K562 (cell line): ENCODE measurements around the gene KMT5B. TPM values are rescaled to one million over a fixed set of nuclear protein-coding genes. Genes with fewer than 3 reads are reported as not detected.

ENCODE experiments used
- ADNP ChIP-seq: fragments of 200-800 bp; sonication (Bioruptor generic); IDR thresholded peaks from 2 replicates; pipeline ENCODE4 v1.6.1; 2016; ENCODE audit warnings: missing genetic modification characterization, missing compliant biosample characterization
- ATF2 ChIP-seq: sonication (generic); formaldehyde crosslinking; IDR thresholded peaks from 2 replicates; pipeline ENCODE4 v1.8.1; 2022; ENCODE audit warnings: missing genetic modification reagents
- CEBPB ChIP-seq: fragments of 450-650 bp; IDR thresholded peaks from 2 replicates; pipeline ENCODE4 v1.6.1; 2016; ENCODE audit warnings: missing genetic modification characterization, missing compliant biosample characterization
- CGGBP1 ChIP-seq: fragments of 250-450 bp; sonication (Bioruptor Pico); IDR thresholded peaks from 2 replicates; pipeline ENCODE4 v1.9.0; 2021; ENCODE audit warnings: mild to moderate bottlenecking
- JUND ChIP-seq, 2 experiments: IDR thresholded peaks; 2 replicates in 1 of 2; 3 replicates in 1 of 2; pipeline ENCODE4 v1.6.1; 2011; ENCODE audit warnings: borderline replicate concordance in 2 of 2, low read depth in 2 of 2, low read length in 2 of 2, improper control_type of control experiment in 1 of 2, missing biosample characterization in 1 of 2, missing genetic modification characterization in 1 of 2, missing genetic modification reagents in 1 of 2
- NFIX ChIP-seq: fragments of 250-450 bp; sonication (Bioruptor Pico); IDR thresholded peaks from 2 replicates; pipeline ENCODE4 v1.4.0; 2020; ENCODE audit warnings: low read depth, mild to moderate bottlenecking, moderate library complexity
- POLR2G ChIP-seq: fragments of 200-400 bp; formaldehyde crosslinking; IDR thresholded peaks from 2 replicates; pipeline ENCODE4 v1.6.1; 2017; ENCODE audit warnings: low read depth, mild to moderate bottlenecking, antibody characterized with exemption, low read length, moderate library complexity
- SMAD3 ChIP-seq: fragments of 450-650 bp; formaldehyde crosslinking; conservative IDR thresholded peaks from 2 replicates; pipeline ENCODE4 v1.4.0; 2020; ENCODE audit warnings: mild to moderate bottlenecking
- SRF ChIP-seq, 2 experiments: fragments of 250-450, 450-650 bp in 1 of 2; sonication (Bioruptor Pico) in 1 of 2; sonication (generic) in 1 of 2; formaldehyde crosslinking; IDR thresholded peaks; 2 replicates each; pipeline versions ENCODE4 v1.5.0 to v1.5.1; 2020 to 2022; ENCODE audit warnings: mild to moderate bottlenecking in 1 of 2, missing genetic modification reagents in 1 of 2
- ZEB2 ChIP-seq: fragments of 450-650 bp; IDR thresholded peaks from 2 replicates; pipeline ENCODE4 v1.6.1; 2016
- ZNF696 ChIP-seq: fragments of 250-450 bp; sonication (Bioruptor Pico); conservative IDR thresholded peaks from 2 replicates; pipeline ENCODE4 v1.4.0; 2020; ENCODE audit warnings: mild to moderate bottlenecking, moderate library complexity
- ZNF780A ChIP-seq: fragments of 250-450 bp; sonication (Bioruptor Pico); IDR thresholded peaks from 2 replicates; pipeline ENCODE4 v1.5.0; 2021; ENCODE audit warnings: mild to moderate bottlenecking
- polyA plus RNA-seq, 8 experiments: library from polyadenylated mRNA; depleted of rRNA in 4 of 8; stranded (reverse) in 5 of 8; unstranded in 3 of 8; fragments of >200 nt; fragmentation: Nextera tagmentation in 2 of 8; fragmentation: Illumina TruSeq in 1 of 8; extraction: Ambion mirVana in 2 of 8; extraction: Trizol in 1 of 8; gene quantifications; 2 replicates each; pipeline versions ENCODE4 v1.2.1 to v1.2.3, GENCODE V29; 2011 to 2014; ENCODE audit warnings: inconsistent platforms in 1 of 8, missing spikeins in 1 of 8
- total RNA-seq, 7 experiments: library from RNA; depleted of rRNA in 6 of 7; stranded (reverse); fragments of >200 nt in 6 of 7; fragmentation: Illumina TruSeq in 2 of 7; extraction: Trizol in 2 of 7; gene quantifications; 2 replicates each; pipeline versions ENCODE4 v1.2.1 to v1.2.3, GENCODE V29; 2011 to 2021; ENCODE audit warnings: low replicate concordance in 1 of 7
- TF ChIP-seq, protein P1 (sequence below): fragments of 250-450 bp; sonication (Bioruptor Pico); IDR thresholded peaks from 2 replicates; pipeline ENCODE4 v1.4.0; 2020; ENCODE audit warnings: mild to moderate bottlenecking, moderate library complexity
- TF ChIP-seq, protein P2 (sequence below): fragments of 250-450 bp; sonication (Bioruptor Pico); IDR thresholded peaks from 2 replicates; pipeline ENCODE4 v1.8.0; 2022; ENCODE audit warnings: moderate library complexity, mild to moderate bottlenecking, inconsistent platforms
- TF ChIP-seq, protein P3 (sequence below): fragments of 250-450 bp; sonication (Bioruptor Pico); IDR thresholded peaks from 2 replicates; pipeline ENCODE4 v1.8.0; 2022; ENCODE audit warnings: moderate library complexity, mild to moderate bottlenecking, inconsistent platforms
- TF ChIP-seq, protein P4 (sequence below): fragments of 250-450 bp; sonication (Bioruptor Pico); IDR thresholded peaks from 2 replicates; pipeline ENCODE4 v1.8.0; 2021; ENCODE audit warnings: moderate library complexity, mild to moderate bottlenecking, inconsistent platforms
- TF ChIP-seq, protein P5 (sequence below): sonication (generic); formaldehyde crosslinking; IDR thresholded peaks from 2 replicates; pipeline ENCODE4 v1.8.1; 2023; ENCODE audit warnings: mild to moderate bottlenecking, missing genetic modification reagents

The KMT5B gene
- total and polyA plus RNA-seq, 9 of the 15 experiments (the other 6 are each of a cell fraction or from before 2014, with no cell fraction given), result 7.3 to 27.3 (median 20.9) TPM

- TF ChIP-seq, protein P1, sequence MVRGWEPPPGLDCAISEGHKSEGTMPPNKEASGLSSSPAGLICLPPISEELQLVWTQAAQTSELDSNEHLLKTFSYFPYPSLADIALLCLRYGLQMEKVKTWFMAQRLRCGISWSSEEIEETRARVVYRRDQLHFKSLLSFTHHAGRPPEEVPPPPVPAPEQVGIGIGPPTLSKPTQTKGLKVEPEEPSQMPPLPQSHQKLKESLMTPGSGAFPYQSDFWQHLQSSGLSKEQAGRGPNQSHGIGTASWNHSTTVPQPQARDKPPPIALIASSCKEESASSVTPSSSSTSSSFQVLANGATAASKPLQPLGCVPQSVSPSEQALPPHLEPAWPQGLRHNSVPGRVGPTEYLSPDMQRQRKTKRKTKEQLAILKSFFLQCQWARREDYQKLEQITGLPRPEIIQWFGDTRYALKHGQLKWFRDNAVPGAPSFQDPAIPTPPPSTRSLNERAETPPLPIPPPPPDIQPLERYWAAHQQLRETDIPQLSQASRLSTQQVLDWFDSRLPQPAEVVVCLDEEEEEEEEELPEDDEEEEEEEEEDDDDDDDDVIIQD, result no peak
- TF ChIP-seq SMAD3 (CRISPR knock-in tag) (no peak), ATF2 (CRISPR knock-in tag) (no peak), SRF (CRISPR knock-in tag; IDR thresholded peaks at IDR 0.05) (no peak), CGGBP1 (no peak), CEBPB (tag) (no peak), POLR2G (peak; percentile 87), ZNF696 (no peak), NFIX (CRISPR knock-in tag) (no peak), ADNP (tag) (no peak), ZEB2 (no peak), JUND (IDR thresholded peaks at IDR 0.05; ENCODE audit: borderline replicate concordance, low read depth, low read length) (no peak; the same call in 1 of the 2 replicates), JUND (tag; IDR thresholded peaks at IDR 0.05; ENCODE audit: borderline replicate concordance, low read depth, low read length) (no peak), ZNF780A (CRISPR knock-in tag) (no peak)
- TF ChIP-seq, protein P2, sequence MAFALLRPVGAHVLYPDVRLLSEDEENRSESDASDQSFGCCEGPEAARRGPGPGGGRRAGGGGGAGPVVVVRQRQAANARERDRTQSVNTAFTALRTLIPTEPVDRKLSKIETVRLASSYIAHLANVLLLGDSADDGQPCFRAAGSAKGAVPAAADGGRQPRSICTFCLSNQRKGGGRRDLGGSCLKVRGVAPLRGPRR, result no peak
- TF ChIP-seq, protein P3, sequence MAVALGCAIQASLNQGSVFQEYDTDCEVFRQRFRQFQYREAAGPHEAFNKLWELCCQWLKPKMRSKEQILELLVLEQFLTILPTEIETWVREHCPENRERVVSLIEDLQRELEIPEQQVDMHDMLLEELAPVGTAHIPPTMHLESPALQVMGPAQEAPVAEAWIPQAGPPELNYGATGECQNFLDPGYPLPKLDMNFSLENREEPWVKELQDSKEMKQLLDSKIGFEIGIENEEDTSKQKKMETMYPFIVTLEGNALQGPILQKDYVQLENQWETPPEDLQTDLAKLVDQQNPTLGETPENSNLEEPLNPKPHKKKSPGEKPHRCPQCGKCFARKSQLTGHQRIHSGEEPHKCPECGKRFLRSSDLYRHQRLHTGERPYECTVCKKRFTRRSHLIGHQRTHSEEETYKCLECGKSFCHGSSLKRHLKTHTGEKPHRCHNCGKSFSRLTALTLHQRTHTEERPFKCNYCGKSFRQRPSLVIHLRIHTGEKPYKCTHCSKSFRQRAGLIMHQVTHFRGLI, result no peak
- TF ChIP-seq, protein P4, sequence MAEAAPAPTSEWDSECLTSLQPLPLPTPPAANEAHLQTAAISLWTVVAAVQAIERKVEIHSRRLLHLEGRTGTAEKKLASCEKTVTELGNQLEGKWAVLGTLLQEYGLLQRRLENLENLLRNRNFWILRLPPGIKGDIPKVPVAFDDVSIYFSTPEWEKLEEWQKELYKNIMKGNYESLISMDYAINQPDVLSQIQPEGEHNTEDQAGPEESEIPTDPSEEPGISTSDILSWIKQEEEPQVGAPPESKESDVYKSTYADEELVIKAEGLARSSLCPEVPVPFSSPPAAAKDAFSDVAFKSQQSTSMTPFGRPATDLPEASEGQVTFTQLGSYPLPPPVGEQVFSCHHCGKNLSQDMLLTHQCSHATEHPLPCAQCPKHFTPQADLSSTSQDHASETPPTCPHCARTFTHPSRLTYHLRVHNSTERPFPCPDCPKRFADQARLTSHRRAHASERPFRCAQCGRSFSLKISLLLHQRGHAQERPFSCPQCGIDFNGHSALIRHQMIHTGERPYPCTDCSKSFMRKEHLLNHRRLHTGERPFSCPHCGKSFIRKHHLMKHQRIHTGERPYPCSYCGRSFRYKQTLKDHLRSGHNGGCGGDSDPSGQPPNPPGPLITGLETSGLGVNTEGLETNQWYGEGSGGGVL (CRISPR knock-in tag), result no peak
- TF ChIP-seq, protein P5, sequence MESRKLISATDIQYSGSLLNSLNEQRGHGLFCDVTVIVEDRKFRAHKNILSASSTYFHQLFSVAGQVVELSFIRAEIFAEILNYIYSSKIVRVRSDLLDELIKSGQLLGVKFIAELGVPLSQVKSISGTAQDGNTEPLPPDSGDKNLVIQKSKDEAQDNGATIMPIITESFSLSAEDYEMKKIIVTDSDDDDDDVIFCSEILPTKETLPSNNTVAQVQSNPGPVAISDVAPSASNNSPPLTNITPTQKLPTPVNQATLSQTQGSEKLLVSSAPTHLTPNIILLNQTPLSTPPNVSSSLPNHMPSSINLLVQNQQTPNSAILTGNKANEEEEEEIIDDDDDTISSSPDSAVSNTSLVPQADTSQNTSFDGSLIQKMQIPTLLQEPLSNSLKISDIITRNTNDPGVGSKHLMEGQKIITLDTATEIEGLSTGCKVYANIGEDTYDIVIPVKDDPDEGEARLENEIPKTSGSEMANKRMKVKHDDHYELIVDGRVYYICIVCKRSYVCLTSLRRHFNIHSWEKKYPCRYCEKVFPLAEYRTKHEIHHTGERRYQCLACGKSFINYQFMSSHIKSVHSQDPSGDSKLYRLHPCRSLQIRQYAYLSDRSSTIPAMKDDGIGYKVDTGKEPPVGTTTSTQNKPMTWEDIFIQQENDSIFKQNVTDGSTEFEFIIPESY (CRISPR knock-in tag), result no peak; the same call in 1 of the 2 replicates
These were observed 91.8 kb downstream of the KMT5B start, which contains the start of gene CHKA (continued) for GRCh38 chr11:68121067-68121899.
